ENCODE results near the gene TRAK1. TPM values are rescaled to one million over a fixed set of nuclear protein-coding genes. Genes with fewer than 3 reads are reported as not detected.
A peak's percentile ranks its signal among the peaks of the same experiment; 100 is the strongest.

The TRAK1 gene
- polyA plus RNA-seq, 1 donor = 36.2 TPM

DNA sequence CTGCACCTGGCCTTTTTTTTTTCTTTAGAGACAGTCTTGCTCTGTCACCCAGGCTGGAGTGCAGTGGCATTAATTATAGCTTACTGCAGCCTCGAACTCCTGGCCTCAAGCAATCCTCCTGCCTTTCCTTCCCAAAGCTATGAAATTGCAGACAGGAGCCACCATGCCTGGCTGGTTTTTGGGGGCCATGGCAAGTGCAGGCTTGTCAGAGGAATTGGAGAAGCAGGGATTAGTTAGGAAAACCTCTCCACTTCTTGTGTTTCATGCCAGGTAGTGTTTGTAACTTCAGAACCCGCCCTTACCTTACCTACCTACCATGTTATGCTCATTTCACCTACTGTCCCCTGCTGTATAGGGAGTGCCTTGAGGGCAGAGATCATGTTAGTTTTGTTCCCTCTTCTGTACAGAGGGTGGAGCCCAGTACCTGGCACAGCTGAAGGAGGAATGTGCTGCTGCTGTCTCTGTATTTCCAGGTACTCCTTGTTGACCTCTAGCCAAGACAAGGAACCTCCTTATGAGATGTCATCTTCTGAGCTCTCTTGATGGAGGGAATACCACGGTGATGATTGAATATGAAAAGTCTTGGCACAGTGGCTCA is 43.8 kb downstream of the TRAK1 start:
- H3K27me3 ChIP-seq (ENCODE audit: control insufficient read depth, insufficient read depth, low read length) = no peaks in the 10 kb centered on the region
- DNase-seq = peak; percentile 78 to 90
- H3K27ac ChIP-seq (ENCODE audit: low read length) = peak overlapping the region; percentile 87
- H3K9me3 ChIP-seq (ENCODE audit: control insufficient read depth, low read depth, low read length) = no peaks in the 10 kb centered on the region
- no CpG with 5 or more reads among the region's 3 CpGs for whole genome bisulfite sequencing (ENCODE audit: insufficient coverage, low lambda C conversion rate)
- H3K4me1 ChIP-seq (ENCODE audit: control insufficient read depth, insufficient read depth, low read length) = peaks cover 25% of the 10 kb centered on the region
- no peak overlapping the region for H3K4me3 ChIP-seq (ENCODE audit: low read length)
- no peaks in the 10 kb centered on the region for H3K36me3 ChIP-seq (ENCODE audit: control insufficient read depth, insufficient read depth, low read length)

DNA sequence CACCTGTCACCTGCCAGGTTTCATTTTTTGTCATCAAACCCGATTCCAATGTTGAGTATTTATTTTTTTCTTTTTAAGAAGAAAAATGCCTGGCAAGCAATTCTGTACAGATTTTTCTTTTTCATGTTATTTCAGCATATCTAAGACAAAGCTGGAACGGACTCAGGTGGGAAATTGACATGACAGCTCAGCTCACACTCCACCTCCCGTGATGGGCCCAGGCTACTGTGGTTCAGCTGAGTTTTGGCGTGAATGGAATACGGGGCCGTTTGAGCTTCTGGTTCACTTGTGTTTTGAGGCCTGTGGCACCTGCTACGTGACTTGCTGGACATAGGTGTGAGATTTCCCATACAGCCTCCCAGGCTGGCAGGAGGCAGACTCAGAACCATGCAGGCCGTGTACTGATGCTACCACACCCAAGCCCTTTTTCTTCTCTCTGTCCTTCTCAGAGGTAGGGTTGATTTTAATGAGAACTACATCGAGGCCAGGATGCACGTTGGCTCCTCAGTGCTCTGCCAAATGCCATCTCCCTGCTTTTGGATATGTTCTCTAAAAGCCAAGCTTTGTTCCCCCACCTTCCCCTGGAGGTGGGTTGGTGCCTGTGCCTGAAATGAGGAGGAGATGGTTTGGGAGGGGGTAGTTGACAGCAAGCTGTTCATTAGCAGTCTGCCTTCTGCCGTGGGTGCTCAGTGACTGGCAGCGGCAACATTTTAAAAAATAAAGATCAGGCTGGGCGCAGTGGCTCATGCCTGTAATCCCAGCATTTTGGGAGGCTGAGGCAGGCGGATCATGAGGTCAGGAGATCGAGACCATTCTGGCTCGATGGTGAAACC is 48.7 kb downstream of the TRAK1 start:
- Histone ChIP-seq H3K4me3 (ENCODE audit: low read length) (no peak overlapping the region), H3K4me1 (ENCODE audit: control insufficient read depth, insufficient read depth, low read length) (peaks cover 11% of the 10 kb centered on the region), H3K36me3 (ENCODE audit: control insufficient read depth, insufficient read depth, low read length) (no peaks in the 10 kb centered on the region), H3K27ac (ENCODE audit: low read length) (no peak overlapping the region), H3K27me3 (ENCODE audit: control insufficient read depth, insufficient read depth, low read length) (no peaks in the 10 kb centered on the region), H3K9me3 (ENCODE audit: control insufficient read depth, low read depth, low read length) (no peaks in the 10 kb centered on the region)
- WGBS (ENCODE audit: insufficient coverage, low lambda C conversion rate) = 100% methylated on average over 1 of the region's 16 CpGs
- DNase-seq = no peak

DNA sequence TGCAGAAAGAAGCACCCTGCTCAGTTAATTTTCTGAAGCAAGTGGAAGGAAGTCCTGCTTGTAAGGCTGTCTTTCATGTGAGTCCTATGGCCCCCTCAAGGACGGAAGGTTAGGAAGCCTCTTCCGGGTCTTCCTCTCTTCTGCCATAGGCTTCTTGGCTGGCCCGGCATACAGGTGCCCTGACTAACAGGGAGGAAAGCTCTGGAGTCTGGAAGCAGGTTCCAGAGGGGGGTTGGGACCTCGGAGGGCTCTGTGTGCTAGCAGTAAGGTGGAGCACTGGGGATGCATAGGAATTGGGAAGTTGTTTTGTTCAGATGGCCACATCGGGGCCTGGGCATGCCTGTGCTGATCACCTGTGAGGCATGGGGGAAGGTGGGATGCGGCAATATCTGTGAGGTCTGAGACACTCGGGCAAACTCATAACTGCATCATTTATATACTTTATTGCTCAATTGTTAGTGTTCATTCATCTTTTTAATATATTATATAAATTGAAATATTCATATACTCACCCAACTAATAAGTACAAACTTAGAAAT is 49.6 kb downstream of the TRAK1 start:
- Histone ChIP-seq H3K4me1 (ENCODE audit: control insufficient read depth, insufficient read depth, low read length) (peaks cover 4% of the 10 kb centered on the region), H3K4me3 (ENCODE audit: low read length) (no peak overlapping the region), H3K9me3 (ENCODE audit: control insufficient read depth, low read depth, low read length) (no peaks in the 10 kb centered on the region), H3K36me3 (ENCODE audit: control insufficient read depth, insufficient read depth, low read length) (no peaks in the 10 kb centered on the region), H3K27ac (ENCODE audit: low read length) (no peak overlapping the region), H3K27me3 (ENCODE audit: control insufficient read depth, insufficient read depth, low read length) (no peaks in the 10 kb centered on the region)
- no peak for DNase-seq
- no CpG with 5 or more reads among the region's 7 CpGs for WGBS (ENCODE audit: insufficient coverage, low lambda C conversion rate)

DNA sequence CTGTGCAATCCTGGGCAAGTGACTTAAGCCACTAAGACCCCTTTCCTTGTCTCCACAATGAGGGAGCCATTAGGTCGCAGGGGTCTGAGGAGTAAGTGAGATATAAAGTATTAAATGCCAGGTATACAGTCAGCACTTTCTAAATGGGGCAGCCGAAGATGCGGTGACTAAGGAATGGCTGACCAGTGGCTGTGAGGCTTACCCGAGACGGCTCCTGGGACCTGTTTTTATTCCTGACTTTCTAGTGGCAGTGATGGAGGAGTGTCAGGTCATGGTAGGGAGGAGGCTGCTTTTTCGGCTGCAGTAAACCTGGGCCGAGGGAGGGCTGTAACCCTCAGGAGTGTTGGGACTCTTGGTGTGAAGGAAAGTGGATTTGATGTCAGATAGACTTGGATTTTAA is 52.3 kb downstream of the TRAK1 start:
- no CpG with 5 or more reads among the region's 7 CpGs for WGBS (ENCODE audit: insufficient coverage, low lambda C conversion rate)
- Histone ChIP-seq H3K4me3 (ENCODE audit: low read length) (no peak overlapping the region), H3K27me3 (ENCODE audit: control insufficient read depth, insufficient read depth, low read length) (no peaks in the 10 kb centered on the region), H3K9me3 (ENCODE audit: control insufficient read depth, low read depth, low read length) (no peaks in the 10 kb centered on the region), H3K27ac (ENCODE audit: low read length) (no peak overlapping the region), H3K36me3 (ENCODE audit: control insufficient read depth, insufficient read depth, low read length) (no peaks in the 10 kb centered on the region), H3K4me1 (ENCODE audit: control insufficient read depth, insufficient read depth, low read length) (no peaks in the 10 kb centered on the region)
- no peak for DNase-seq

DNA sequence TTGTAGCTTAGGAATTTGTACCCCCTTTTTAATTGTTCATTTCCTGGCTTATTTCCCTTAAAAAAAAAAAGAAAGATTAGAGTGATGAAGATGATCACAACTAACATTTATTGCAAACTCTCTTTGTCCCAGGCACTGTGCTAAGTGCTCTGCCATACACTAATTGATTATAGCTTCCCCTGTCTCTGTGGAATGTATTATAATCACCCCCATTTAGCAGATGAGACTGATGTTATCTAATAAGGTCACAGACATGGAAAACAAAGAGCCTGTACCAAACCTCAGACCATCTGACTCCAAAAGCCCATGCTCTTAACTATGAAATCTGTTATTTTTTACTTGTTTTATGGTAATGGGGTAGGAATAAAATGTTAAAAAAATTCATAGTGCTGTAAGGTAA is 53.1 kb downstream of the TRAK1 start:
- no peak overlapping the region for H3K27ac ChIP-seq (ENCODE audit: low read length)
- DNase-seq = no peak
- no peaks in the 10 kb centered on the region for H3K36me3 ChIP-seq (ENCODE audit: control insufficient read depth, insufficient read depth, low read length)
- H3K4me3 ChIP-seq (ENCODE audit: low read length) = no peak overlapping the region
- no peaks in the 10 kb centered on the region for H3K27me3 ChIP-seq (ENCODE audit: control insufficient read depth, insufficient read depth, low read length)
- H3K9me3 ChIP-seq (ENCODE audit: control insufficient read depth, low read depth, low read length) = no peaks in the 10 kb centered on the region
- peaks cover 2% of the 10 kb centered on the region for H3K4me1 ChIP-seq (ENCODE audit: control insufficient read depth, insufficient read depth, low read length)

DNA sequence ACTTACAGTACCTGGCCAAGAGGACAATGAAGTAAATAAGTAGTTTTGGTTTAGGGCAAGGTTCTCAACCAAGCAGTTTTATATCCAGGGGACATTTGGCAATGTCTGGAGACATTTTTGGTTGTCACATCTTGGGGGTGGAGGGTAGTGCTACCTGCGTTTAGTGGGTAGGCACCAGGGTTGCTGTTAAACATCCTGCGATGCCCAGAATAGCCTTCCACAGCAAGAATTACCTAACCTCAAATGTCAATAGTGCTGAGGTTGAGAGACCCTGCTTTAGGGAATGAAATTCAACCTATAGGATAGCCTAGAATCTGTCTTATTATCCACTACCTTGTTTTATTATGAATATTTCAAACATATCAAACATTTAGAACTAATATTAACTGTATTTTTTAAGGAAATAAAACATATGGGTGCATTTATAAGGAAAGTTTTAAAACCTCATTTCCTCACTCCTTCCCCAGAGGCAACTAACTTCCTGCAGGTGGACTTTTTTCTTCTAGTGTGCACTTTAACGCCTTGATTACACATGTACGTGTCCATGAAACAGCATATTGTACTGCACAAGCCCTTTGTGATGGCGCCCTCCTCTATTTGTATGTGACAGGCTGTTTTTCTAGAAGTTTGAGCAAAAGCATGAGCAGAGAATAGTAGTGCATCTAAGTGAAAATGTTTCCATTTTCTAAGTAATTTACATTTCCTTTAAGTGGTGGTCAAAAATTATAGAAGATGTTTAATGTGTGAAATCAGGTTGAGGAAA is 57.1 kb downstream of the TRAK1 start:
- WGBS (ENCODE audit: insufficient coverage, low lambda C conversion rate) = no CpG with 5 or more reads among the region's 5 CpGs
- H3K4me1 ChIP-seq (ENCODE audit: control insufficient read depth, insufficient read depth, low read length) = peaks cover 18% of the 10 kb centered on the region
- H3K27me3 ChIP-seq (ENCODE audit: control insufficient read depth, insufficient read depth, low read length) = no peaks in the 10 kb centered on the region
- no peaks in the 10 kb centered on the region for H3K36me3 ChIP-seq (ENCODE audit: control insufficient read depth, insufficient read depth, low read length)
- no peak overlapping the region for H3K4me3 ChIP-seq (ENCODE audit: low read length)
- no peak for DNase-seq
- H3K9me3 ChIP-seq (ENCODE audit: control insufficient read depth, low read depth, low read length) = no peaks in the 10 kb centered on the region
- H3K27ac ChIP-seq (ENCODE audit: low read length) = no peak overlapping the region

DNA sequence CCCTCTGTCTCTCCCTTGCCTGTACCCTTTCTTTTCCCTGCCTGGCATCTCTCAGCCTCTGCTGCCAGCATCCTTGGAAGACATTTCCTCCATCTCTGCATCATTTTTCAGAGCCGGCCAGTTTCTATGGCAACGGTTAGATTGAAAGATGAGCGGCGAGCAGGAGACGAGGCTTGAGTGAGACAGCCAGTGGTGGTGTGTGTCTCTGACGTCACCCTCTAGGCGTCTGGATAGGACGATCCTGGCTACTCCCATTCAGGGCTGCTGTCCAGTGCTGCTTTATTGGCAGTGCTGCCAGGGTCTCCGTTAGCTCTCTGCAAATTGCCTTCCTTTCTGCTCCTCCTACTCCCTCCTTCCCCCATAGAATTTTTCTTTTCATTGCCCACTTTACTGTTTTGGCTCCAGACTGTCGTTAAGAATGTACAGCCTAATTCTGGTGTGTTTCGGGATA is 57.9 kb downstream of the TRAK1 start:
- Histone ChIP-seq H3K4me1 (ENCODE audit: control insufficient read depth, insufficient read depth, low read length) (peaks cover 18% of the 10 kb centered on the region), H3K4me3 (ENCODE audit: low read length) (no peak overlapping the region), H3K27me3 (ENCODE audit: control insufficient read depth, insufficient read depth, low read length) (no peaks in the 10 kb centered on the region), H3K9me3 (ENCODE audit: control insufficient read depth, low read depth, low read length) (no peaks in the 10 kb centered on the region), H3K36me3 (ENCODE audit: control insufficient read depth, insufficient read depth, low read length) (no peaks in the 10 kb centered on the region), H3K27ac (ENCODE audit: low read length) (peak overlapping the region; percentile 58)
- WGBS (ENCODE audit: insufficient coverage, low lambda C conversion rate) = 50% methylated on average over 1 of the region's 11 CpGs
- peak; percentile 83 to 85 for DNase-seq

DNA sequence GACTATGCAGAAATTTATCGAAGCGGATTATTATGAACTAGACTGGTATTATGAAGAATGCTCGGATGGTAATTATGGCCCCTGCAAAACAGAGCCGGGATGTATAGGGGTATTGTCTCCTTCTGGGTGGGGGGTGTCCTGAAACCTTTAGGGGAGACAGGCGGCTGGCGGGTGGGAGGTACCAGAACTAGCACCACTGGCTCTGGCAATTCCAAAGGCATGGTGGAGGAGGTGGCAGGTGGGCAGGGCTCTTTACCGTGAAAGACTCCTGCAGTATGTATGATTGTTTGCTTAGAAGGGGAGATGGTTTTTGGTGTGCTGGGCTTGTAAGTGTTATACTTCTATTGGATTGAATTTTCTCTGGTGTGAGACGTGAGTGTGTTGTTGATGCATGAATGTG is 58.4 kb downstream of the TRAK1 start:
- H3K36me3 ChIP-seq (ENCODE audit: control insufficient read depth, insufficient read depth, low read length) = no peaks in the 10 kb centered on the region
- DNase-seq = no peak
- no peak overlapping the region for H3K4me3 ChIP-seq (ENCODE audit: low read length)
- H3K27ac ChIP-seq (ENCODE audit: low read length) = peak overlapping the region; percentile 58
- H3K9me3 ChIP-seq (ENCODE audit: control insufficient read depth, low read depth, low read length) = no peaks in the 10 kb centered on the region
- H3K4me1 ChIP-seq (ENCODE audit: control insufficient read depth, insufficient read depth, low read length) = peaks cover 18% of the 10 kb centered on the region
- no peaks in the 10 kb centered on the region for H3K27me3 ChIP-seq (ENCODE audit: control insufficient read depth, insufficient read depth, low read length)
- WGBS (ENCODE audit: insufficient coverage, low lambda C conversion rate) = no CpG with 5 or more reads among the region's 8 CpGs

DNA sequence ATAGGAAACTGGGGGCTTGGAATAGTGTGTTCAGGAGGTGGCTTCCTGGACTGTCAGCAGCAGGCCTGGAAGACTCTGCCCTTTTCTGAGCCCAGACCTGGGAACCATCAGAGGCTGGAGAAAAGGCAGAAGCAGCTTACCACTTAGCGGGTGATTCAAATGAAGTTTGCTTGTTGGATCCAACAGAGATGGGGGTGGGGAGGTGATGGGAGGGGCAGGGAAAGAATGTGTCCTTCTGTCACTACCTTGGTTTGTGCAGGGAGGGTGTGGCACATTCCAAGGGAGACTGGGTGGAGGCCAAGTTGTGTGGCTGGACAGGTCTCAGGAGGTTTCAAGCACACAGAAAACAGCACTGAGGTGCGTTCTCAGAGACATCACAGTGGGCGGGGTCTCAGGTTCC is 58.8 kb downstream of the TRAK1 start:
- Histone ChIP-seq H3K27ac (ENCODE audit: low read length) (peak overlapping the region; percentile 66), H3K9me3 (ENCODE audit: control insufficient read depth, low read depth, low read length) (no peaks in the 10 kb centered on the region), H3K27me3 (ENCODE audit: control insufficient read depth, insufficient read depth, low read length) (no peaks in the 10 kb centered on the region), H3K36me3 (ENCODE audit: control insufficient read depth, insufficient read depth, low read length) (no peaks in the 10 kb centered on the region), H3K4me1 (ENCODE audit: control insufficient read depth, insufficient read depth, low read length) (peaks cover 18% of the 10 kb centered on the region), H3K4me3 (ENCODE audit: low read length) (no peak overlapping the region)
- peak; percentile 86 to 89 for DNase-seq
- no CpG with 5 or more reads among the region's 3 CpGs for WGBS (ENCODE audit: insufficient coverage, low lambda C conversion rate)

DNA sequence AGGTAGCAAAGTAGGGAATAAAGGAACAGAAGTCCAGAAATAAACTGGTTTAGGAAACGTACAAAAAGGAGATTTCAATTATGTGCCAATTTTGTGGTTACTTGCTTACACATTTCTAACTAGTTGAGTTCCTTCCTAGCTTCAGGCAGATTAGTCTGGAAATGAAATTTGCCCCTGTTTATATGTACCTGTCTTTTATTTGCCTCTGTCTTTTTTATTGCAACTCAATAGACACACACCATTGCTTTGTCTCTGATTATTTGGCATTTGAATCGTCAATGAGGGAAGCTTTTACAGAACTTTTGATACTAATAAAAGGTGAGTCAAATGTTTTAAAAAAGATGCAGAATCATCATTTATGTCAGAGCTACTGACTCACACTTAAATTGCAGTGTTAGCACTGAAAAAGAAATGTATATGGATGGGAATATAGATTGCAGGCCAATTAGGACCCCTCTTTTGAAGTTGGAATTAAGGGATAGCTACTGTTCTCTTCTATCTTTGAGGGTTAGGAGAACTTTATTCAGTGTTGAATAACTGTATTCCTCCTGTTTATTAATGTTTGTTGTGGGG is 60.5 kb downstream of the TRAK1 start:
- Histone ChIP-seq H3K36me3 (ENCODE audit: control insufficient read depth, insufficient read depth, low read length) (no peaks in the 10 kb centered on the region), H3K4me3 (ENCODE audit: low read length) (no peak overlapping the region), H3K27ac (ENCODE audit: low read length) (no peak overlapping the region), H3K4me1 (ENCODE audit: control insufficient read depth, insufficient read depth, low read length) (peaks cover 18% of the 10 kb centered on the region), H3K27me3 (ENCODE audit: control insufficient read depth, insufficient read depth, low read length) (no peaks in the 10 kb centered on the region), H3K9me3 (ENCODE audit: control insufficient read depth, low read depth, low read length) (no peaks in the 10 kb centered on the region)
- DNase-seq = no peak
- WGBS (ENCODE audit: insufficient coverage, low lambda C conversion rate) = 60% methylated on average over 2 of the region's 2 CpGs
